Measurements from ENCODE around the gene MOV10L1. TPM values are rescaled to one million over a fixed set of nuclear protein-coding genes. Genes with fewer than 3 reads are reported as not detected.

The MOV10L1 gene
- total and polyA plus RNA-seq, 4 donors = 0.27 to 11.9 (median 0.43) TPM

- H3K9me3 ChIP-seq (ENCODE audit: control insufficient read depth in 4 of 4, insufficient read depth in 3 of 4, low read length in 3 of 4) = no peaks in the 10 kb centered on the region
- DNase-seq (no peak), ATAC-seq (ENCODE audit: insufficient read depth, low FRiP score) (no peak)
- no peak overlapping the region for H3K27ac ChIP-seq (ENCODE audit: low read depth in 1 of 2, low read length in 1 of 2)
- H3K4me3 ChIP-seq = no peak overlapping the region
- H3K36me3 ChIP-seq (ENCODE audit: control insufficient read depth in 4 of 4, insufficient read depth in 4 of 4, low read length in 4 of 4) = peaks cover 2 to 51% (median 8%) of the 10 kb centered on the region in 4 donors
- peaks cover 2 to 21% (median 12%) of the 10 kb centered on the region in 5 donors for H3K4me1 ChIP-seq (ENCODE audit: control insufficient read depth in 5 of 5, insufficient read depth in 5 of 5, low read length in 5 of 5)
- TF ChIP-seq CTCF (IDR thresholded peaks at IDR 0.05; ENCODE audit: control extremely low read depth, extremely low read depth) = no peak
- 94 to 96% methylated on average over 44 of the region's 44 CpGs for WGBS, 2 donors
- H3K27me3 ChIP-seq (ENCODE audit: control insufficient read depth in 3 of 3, insufficient read depth in 3 of 3, low read length in 2 of 3) = no peaks in the 10 kb centered on the region
- H3K9ac ChIP-seq (ENCODE audit: insufficient read depth in 1 of 2, low read length in 2 of 2) = no peak overlapping the region
These were observed 104.4 kb downstream of the MOV10L1 start for GRCh38 chr22:50194037-50194805.

- Histone ChIP-seq H3K9ac (ENCODE audit: insufficient read depth in 1 of 2, low read length in 2 of 2) (no peak overlapping the region), H3K4me3 (no peak overlapping the region), H3K27ac (ENCODE audit: low read depth in 1 of 2, low read length in 1 of 2) (no peak overlapping the region), H3K4me1 (ENCODE audit: control insufficient read depth in 5 of 5, insufficient read depth in 5 of 5, low read length in 5 of 5) (peaks cover 0 to 10% (median 0%) of the 10 kb centered on the region in 5 donors), H3K27me3 (ENCODE audit: control insufficient read depth in 3 of 3, insufficient read depth in 3 of 3, low read length in 2 of 3) (no peaks in the 10 kb centered on the region), H3K9me3 (ENCODE audit: control insufficient read depth in 4 of 4, insufficient read depth in 3 of 4, low read length in 3 of 4) (no peaks in the 10 kb centered on the region), H3K36me3 (ENCODE audit: control insufficient read depth in 4 of 4, insufficient read depth in 4 of 4, low read length in 4 of 4) (peaks cover 2 to 52% (median 8%) of the 10 kb centered on the region in 4 donors)
- no peak for ATAC-seq (ENCODE audit: insufficient read depth, low FRiP score)
- TF ChIP-seq CTCF (IDR thresholded peaks at IDR 0.05; ENCODE audit: control extremely low read depth, extremely low read depth) = no peak
- no peak for DNase-seq
- 90 to 93% methylated on average over 18 of the region's 18 CpGs for WGBS, 2 donors
These were observed 106.5 kb downstream of the MOV10L1 start for GRCh38 chr22:50196256-50196655.

- DNase-seq = no peak
- ATAC-seq (ENCODE audit: insufficient read depth, low FRiP score) = no peak
- 91 to 93% methylated on average over 22 to 23 of the region's 23 CpGs for WGBS, 2 donors
These were observed 107.4 kb downstream of the MOV10L1 start for GRCh38 chr22:50197000-50197800.

More at GRCh38 chr22:50197000-50197800, 107.4 kb downstream of the MOV10L1 start:
- H3K4me3 ChIP-seq = no peak overlapping the region
- peaks cover 0 to 14% (median 0%) of the 10 kb centered on the region in 5 donors for H3K4me1 ChIP-seq (ENCODE audit: control insufficient read depth in 5 of 5, insufficient read depth in 5 of 5, low read length in 5 of 5)
- H3K9me3 ChIP-seq (ENCODE audit: control insufficient read depth in 4 of 4, insufficient read depth in 3 of 4, low read length in 3 of 4) = no peaks in the 10 kb centered on the region
- H3K27ac ChIP-seq (ENCODE audit: low read depth in 1 of 2, low read length in 1 of 2) = no peak overlapping the region
- H3K27me3 ChIP-seq (ENCODE audit: control insufficient read depth in 3 of 3, insufficient read depth in 3 of 3, low read length in 2 of 3) = no peaks in the 10 kb centered on the region
- no peak overlapping the region for H3K9ac ChIP-seq (ENCODE audit: insufficient read depth in 1 of 2, low read length in 2 of 2)
- peaks cover 2 to 52% (median 8%) of the 10 kb centered on the region in 4 donors for H3K36me3 ChIP-seq (ENCODE audit: control insufficient read depth in 4 of 4, insufficient read depth in 4 of 4, low read length in 4 of 4)
- TF ChIP-seq CTCF (IDR thresholded peaks at IDR 0.05; ENCODE audit: control extremely low read depth, extremely low read depth) = no peak
